ENCODE measurements around the gene NRCAM. TPM values are rescaled to one million over a fixed set of nuclear protein-coding genes. Genes with fewer than 3 reads are reported as not detected.

Gene NRCAM
- total RNA-seq, 1 donor from 2014 or later, result 9.3 TPM

GRCh38 chr7:108404509-108405420 lies 51.5 kb downstream of the NRCAM start:
- Mint-ChIP-seq H3K27ac (ENCODE audit: unreplicated experiment) (no peak overlapping the region), H3K27me3 (ENCODE audit: low read depth, unreplicated experiment) (no peaks in the 10 kb centered on the region), H3K36me3 (ENCODE audit: low read depth, unreplicated experiment) (no peaks in the 10 kb centered on the region), H3K4me3 (ENCODE audit: unreplicated experiment) (no peak overlapping the region), H3K9me3 (ENCODE audit: unreplicated experiment) (no peaks in the 10 kb centered on the region), H3K4me1 (ENCODE audit: low read depth, unreplicated experiment) (no peaks in the 10 kb centered on the region)
- Histone ChIP-seq H3K4me2 (ENCODE audit: low read length) (no peak overlapping the region), H2AFZ (ENCODE audit: low read depth, low read length) (no peak overlapping the region), H4K20me1 (ENCODE audit: insufficient read depth, low read length) (no peaks in the 10 kb centered on the region), H3K9me3 (ENCODE audit: insufficient read depth, low read depth, low read length) (no peaks in the 10 kb centered on the region), H3K27ac (ENCODE audit: low read depth, low read length) (no peak overlapping the region), H3K36me3 (ENCODE audit: insufficient read depth, low read length) (no peaks in the 10 kb centered on the region), H3K9ac (ENCODE audit: low read length) (no peak overlapping the region), H3K79me2 (ENCODE audit: insufficient read depth, low read length) (no peaks in the 10 kb centered on the region), H3K4me3 (ENCODE audit: insufficient read depth, low read depth, low read length) (no peak overlapping the region), H3K4me1 (ENCODE audit: insufficient read depth, low read length) (no peaks in the 10 kb centered on the region), H3K27me3 (ENCODE audit: insufficient read depth, low read length) (no peaks in the 10 kb centered on the region)
- TF ChIP-seq CTCF (IDR thresholded peaks at IDR 0.05; ENCODE audit: insufficient read depth, low read depth, low read length) (no peak), EZH2 (IDR thresholded peaks at IDR 0.05; ENCODE audit: insufficient read depth, low read length) (no peak)
- DNase-seq (ENCODE audit: low read depth) (no peak), FAIRE-seq (no peak)

GRCh38 chr7:108403597-108404217 lies 52.5 kb downstream of the NRCAM start:
- Mint-ChIP-seq H3K27ac (ENCODE audit: unreplicated experiment) (no peak overlapping the region), H3K9me3 (ENCODE audit: unreplicated experiment) (no peaks in the 10 kb centered on the region), H3K27me3 (ENCODE audit: low read depth, unreplicated experiment) (no peaks in the 10 kb centered on the region), H3K4me1 (ENCODE audit: low read depth, unreplicated experiment) (no peaks in the 10 kb centered on the region), H3K36me3 (ENCODE audit: low read depth, unreplicated experiment) (no peaks in the 10 kb centered on the region), H3K4me3 (ENCODE audit: unreplicated experiment) (no peak overlapping the region)
- no peak overlapping the region for H3K4me3 ChIP-seq (ENCODE audit: insufficient read depth, low read depth, low read length)
- H3K4me1 ChIP-seq (ENCODE audit: insufficient read depth, low read length), result no peaks in the 10 kb centered on the region
- no peak for FAIRE-seq
- no peaks in the 10 kb centered on the region for H3K27me3 ChIP-seq (ENCODE audit: insufficient read depth, low read length)
- TF ChIP-seq CTCF (IDR thresholded peaks at IDR 0.05; ENCODE audit: insufficient read depth, low read depth, low read length) (no peak), EZH2 (IDR thresholded peaks at IDR 0.05; ENCODE audit: insufficient read depth, low read length) (no peak)
- H3K79me2 ChIP-seq (ENCODE audit: insufficient read depth, low read length), result no peaks in the 10 kb centered on the region
- H3K36me3 ChIP-seq (ENCODE audit: insufficient read depth, low read length), result no peaks in the 10 kb centered on the region
- H4K20me1 ChIP-seq (ENCODE audit: insufficient read depth, low read length), result no peaks in the 10 kb centered on the region
- H3K4me2 ChIP-seq (ENCODE audit: low read length), result no peak overlapping the region
- H3K27ac ChIP-seq (ENCODE audit: low read depth, low read length), result no peak overlapping the region
- DNase-seq (ENCODE audit: low read depth), result no peak
- H2AFZ ChIP-seq (ENCODE audit: low read depth, low read length), result no peak overlapping the region
- H3K9me3 ChIP-seq (ENCODE audit: insufficient read depth, low read depth, low read length), result no peaks in the 10 kb centered on the region
- H3K9ac ChIP-seq (ENCODE audit: low read length), result no peak overlapping the region
